Muscle of leg (tissue), 11 donors: Measurements from ENCODE around the gene DOCK7. TPM values are rescaled to one million over a fixed set of nuclear protein-coding genes. Genes with fewer than 3 reads are reported as not detected.
"Not testable (repeated sequence)": the region's sequence is repeated elsewhere in the genome, so short reads cannot be mapped to it uniquely, and the experiment has no call there.

ENCODE experiments used
- DNase-seq: peaks from one replicate; pipeline ENCODE4 v3.0.0; 2013
- H3K27ac ChIP-seq: one replicate; pipeline ENCODE4 v1.5.1; 2013; ENCODE audit warnings: mild to moderate bottlenecking, low read length, control low read depth
- H3K27me3 ChIP-seq: one replicate; pipeline ENCODE4 v1.6.1; 2013; ENCODE audit warnings: low read length; ENCODE audit not compliant: control insufficient read depth, insufficient read depth
- H3K36me3 ChIP-seq: one replicate; pipeline ENCODE4 v1.6.1; 2013; ENCODE audit warnings: low read length; ENCODE audit not compliant: control insufficient read depth, insufficient read depth
- H3K4me1 ChIP-seq: one replicate; pipeline ENCODE4 v1.6.1; 2013; ENCODE audit warnings: low read length; ENCODE audit not compliant: control insufficient read depth, insufficient read depth
- H3K4me3 ChIP-seq: one replicate; pipeline ENCODE4 v1.5.1; 2013; ENCODE audit warnings: low read length, control low read depth
- H3K9me3 ChIP-seq: replicated peaks from 2 replicates; pipeline ENCODE4 v1.6.1; 2013; ENCODE audit warnings: low read depth, low read length; ENCODE audit not compliant: control insufficient read depth
- WGBS: methylation state at CpG from one replicate; pipeline ENCODE4 v1.1.5; 2013; ENCODE audit warnings: missing lambda C conversion rate; ENCODE audit not compliant: insufficient coverage; 5-methylcytosine and 5-hydroxymethylcytosine counted together
- polyA plus RNA-seq, 8 donors: library from polyadenylated mRNA; unstranded; fragments of 120-200 nt; gene quantifications; one replicate each; pipeline versions ENCODE4 v1.2.1 to v1.2.3, GENCODE V29; 2013; ENCODE audit warnings: inconsistent platforms in 1 of 8, low replicate concordance in 1 of 8; ENCODE audit not compliant: insufficient read length in 8 of 8, insufficient read depth in 1 of 8
- total RNA-seq: library from RNA; stranded (reverse); fragments of 120-200 nt; gene quantifications from one replicate; pipeline ENCODE4 v1.2.4, GENCODE V29; 2013

DOCK7 gene
- total and polyA plus RNA-seq, 9 donors, result 28.8 to 43.8 (median 36.1) TPM

DNA sequence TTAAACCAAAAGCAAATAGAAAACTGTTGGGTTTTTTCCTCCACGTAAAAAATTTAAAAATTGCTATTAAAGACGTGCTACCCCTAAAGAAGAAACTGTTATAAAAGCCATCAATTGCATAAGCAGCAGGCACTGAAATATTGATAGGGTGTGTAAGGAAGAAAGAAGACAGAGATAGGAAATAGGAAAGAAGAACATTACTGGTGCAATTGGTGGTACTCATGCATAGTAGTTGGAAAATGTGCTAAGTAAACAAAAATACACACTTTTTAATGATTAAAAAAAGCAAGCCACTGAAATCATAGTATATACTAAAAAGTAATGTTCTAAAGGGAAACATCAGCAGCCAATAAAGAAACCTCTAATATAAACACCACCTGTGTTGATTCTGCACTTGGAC lies 143.6 kb downstream of the DOCK7 start:
- Histone ChIP-seq H3K4me1 (no peaks in the 10 kb centered on the region), H3K36me3 (peaks cover 4% of the 10 kb centered on the region), H3K9me3 (no peaks in the 10 kb centered on the region), H3K27me3 (no peaks in the 10 kb centered on the region), H3K27ac (no peak overlapping the region), H3K4me3 (no peak overlapping the region)
- WGBS, result no CpG with 5 or more reads among the region's 2 CpGs
- DNase-seq, result no peak

DNA sequence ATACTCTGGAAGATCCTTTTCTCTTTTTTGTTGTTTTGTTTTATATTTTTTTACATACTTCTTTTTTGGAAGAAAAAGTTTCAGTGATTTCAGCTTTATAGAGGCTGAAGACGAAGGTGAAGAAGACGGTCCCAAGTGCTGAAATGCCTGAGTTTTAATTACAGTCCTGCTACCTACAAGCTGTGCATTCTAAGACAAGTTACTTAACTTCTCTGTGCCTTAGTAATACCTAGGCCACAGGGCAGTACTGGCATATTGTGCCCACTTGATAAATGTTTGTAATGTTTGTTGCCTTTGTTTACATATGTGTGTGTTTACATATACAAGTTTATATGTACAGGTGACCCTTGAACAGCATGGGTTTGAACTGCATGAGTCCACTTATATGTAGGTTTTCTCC lies 147.1 kb downstream of the DOCK7 start:
- no peaks in the 10 kb centered on the region for H3K9me3 ChIP-seq
- peaks cover 18% of the 10 kb centered on the region for H3K36me3 ChIP-seq
- H3K27me3 ChIP-seq, result no peaks in the 10 kb centered on the region
- H3K4me3 ChIP-seq, result no peak overlapping the region
- DNase-seq, result no peak
- no CpG with 5 or more reads among the region's 2 CpGs for WGBS
- no peaks in the 10 kb centered on the region for H3K4me1 ChIP-seq
- H3K27ac ChIP-seq, result no peak overlapping the region

DNA sequence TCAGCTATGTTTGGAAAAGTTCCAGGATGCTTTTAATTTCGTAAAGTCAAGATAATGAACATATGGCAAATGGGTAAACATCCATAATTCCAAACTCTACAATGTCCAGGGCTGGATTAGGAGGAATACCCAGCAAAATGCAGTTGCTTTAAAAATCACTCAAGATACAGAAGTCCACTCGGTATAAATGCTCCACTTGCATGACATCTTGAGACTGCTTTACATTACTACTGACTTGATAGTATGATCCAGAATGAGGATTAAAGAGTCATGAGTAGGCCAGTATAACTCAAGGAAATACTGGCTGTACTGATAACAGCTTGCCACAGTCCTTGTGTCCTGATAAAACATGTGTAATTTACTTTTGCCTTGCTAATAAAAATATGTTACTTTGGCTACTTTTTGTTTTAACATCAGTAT lies 149.1 kb downstream of the DOCK7 start:
- H3K4me3 ChIP-seq, result no peak overlapping the region
- DNase-seq, result no peak
- H3K27ac ChIP-seq, result no peak overlapping the region
- no CpG with 5 or more reads among the region's 2 CpGs for WGBS
- no peaks in the 10 kb centered on the region for H3K27me3 ChIP-seq
- peaks cover 24% of the 10 kb centered on the region for H3K36me3 ChIP-seq
- no peaks in the 10 kb centered on the region for H3K9me3 ChIP-seq
- no peaks in the 10 kb centered on the region for H3K4me1 ChIP-seq

DNA sequence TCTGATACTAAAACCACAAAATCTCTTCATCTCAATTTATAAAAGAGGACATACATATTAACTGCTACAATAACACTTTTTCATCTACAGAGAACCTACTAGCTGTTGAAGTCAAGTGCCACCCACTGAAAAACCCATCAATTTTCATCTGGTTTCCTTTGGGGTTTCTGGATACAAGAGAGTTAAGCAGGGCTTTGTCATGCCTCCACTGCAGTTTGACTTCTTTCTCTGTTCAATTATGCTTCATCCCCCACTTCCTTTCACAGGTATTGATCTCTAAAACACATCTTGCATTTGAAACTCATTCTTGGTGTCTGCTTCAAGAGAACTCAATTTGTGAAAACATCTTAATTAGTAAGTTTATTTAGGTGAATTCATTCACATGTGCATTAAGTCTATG lies 151.3 kb downstream of the DOCK7 start:
- H3K9me3 ChIP-seq, result no peaks in the 10 kb centered on the region
- no peak for DNase-seq
- no peak overlapping the region for H3K4me3 ChIP-seq
- H3K4me1 ChIP-seq, result no peaks in the 10 kb centered on the region
- no peak overlapping the region for H3K27ac ChIP-seq
- no peaks in the 10 kb centered on the region for H3K27me3 ChIP-seq
- peaks cover 32% of the 10 kb centered on the region for H3K36me3 ChIP-seq

DNA sequence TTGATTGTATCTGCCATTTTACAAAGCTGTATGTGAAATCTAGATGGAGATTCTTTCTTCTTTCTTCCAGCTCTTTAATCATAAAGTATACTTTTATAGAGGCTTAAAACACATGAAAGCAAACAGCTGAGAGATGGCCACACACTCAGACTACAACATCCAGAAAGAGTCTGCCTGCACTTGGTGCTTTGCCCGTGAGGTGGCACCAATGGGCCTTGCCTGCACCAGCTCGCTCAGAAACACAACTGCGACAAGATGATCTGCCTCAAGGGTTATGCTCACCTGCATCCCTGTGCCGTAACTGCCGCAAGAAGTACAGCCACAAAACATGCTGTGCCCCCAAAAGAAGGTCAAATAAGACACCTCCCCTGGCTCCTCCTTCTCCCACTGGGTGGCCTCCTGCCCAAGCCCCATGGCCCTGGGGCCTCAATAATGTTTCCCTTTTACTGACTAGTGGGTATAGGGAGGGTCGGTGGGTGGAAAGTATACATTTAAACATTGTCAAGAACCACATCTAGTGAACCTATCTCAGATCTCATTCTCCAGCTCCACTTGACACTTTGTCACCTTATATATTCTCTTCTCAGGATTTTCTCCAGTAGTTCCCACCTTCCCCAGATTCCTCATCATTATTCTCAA lies 157.6 kb downstream of the DOCK7 start:
- peaks cover 16% of the 10 kb centered on the region for H3K36me3 ChIP-seq
- DNase-seq, result peak; percentile 40
- 41% methylated on average over 5 of the region's 6 CpGs for WGBS
- H3K9me3 ChIP-seq, result no peaks in the 10 kb centered on the region
- no peaks in the 10 kb centered on the region for H3K4me1 ChIP-seq
- H3K27ac ChIP-seq, result no peak overlapping the region
- no peak overlapping the region for H3K4me3 ChIP-seq
- H3K27me3 ChIP-seq, result no peaks in the 10 kb centered on the region

DNA sequence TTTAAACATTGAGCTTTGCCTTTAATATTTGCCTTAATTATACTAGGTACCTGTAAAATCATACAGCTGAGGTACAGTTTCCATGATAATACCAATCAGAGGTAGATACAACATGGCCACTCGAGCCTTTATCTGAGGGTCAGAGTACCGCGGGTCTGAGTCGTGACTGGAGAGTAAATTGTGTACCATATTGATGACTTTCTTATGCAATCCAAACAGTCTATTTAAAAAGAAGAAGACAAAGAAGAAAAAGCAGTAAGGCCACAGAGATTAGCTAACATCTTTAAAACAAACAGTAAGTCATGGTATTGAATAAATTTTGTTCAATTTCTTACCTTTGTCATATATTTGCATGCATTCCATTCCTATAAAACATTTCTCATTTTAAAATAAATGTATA lies 159.0 kb downstream of the DOCK7 start:
- Histone ChIP-seq H3K4me3 (no peak overlapping the region), H3K27ac (no peak overlapping the region), H3K27me3 (no peaks in the 10 kb centered on the region), H3K9me3 (no peaks in the 10 kb centered on the region), H3K36me3 (peaks cover 13% of the 10 kb centered on the region), H3K4me1 (no peaks in the 10 kb centered on the region)
- no CpG with 5 or more reads among the region's 4 CpGs for WGBS
- DNase-seq, result no peak

DNA sequence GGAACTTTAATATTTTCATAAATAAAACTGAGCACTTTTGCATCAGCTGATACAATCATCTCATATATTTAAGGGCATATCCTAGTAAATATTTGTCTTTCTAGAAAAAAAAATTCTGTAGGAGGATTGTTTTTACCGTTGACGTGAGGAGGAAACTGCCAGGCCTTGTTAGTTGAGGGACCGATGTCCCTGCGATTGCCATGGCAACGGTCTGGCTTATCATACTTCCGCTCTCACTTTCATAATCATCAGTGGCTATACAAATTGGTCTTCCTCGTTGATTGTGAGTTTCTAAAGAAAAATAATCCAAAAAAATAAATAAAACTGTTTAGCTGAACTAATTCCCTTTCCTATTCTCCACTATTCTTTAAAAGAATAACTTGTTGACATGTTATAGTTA lies 160.2 kb downstream of the DOCK7 start:
- WGBS, result no CpG with 5 or more reads among the region's 7 CpGs
- H3K4me3 ChIP-seq, result no peak overlapping the region
- peak; percentile 17 for DNase-seq

DNA sequence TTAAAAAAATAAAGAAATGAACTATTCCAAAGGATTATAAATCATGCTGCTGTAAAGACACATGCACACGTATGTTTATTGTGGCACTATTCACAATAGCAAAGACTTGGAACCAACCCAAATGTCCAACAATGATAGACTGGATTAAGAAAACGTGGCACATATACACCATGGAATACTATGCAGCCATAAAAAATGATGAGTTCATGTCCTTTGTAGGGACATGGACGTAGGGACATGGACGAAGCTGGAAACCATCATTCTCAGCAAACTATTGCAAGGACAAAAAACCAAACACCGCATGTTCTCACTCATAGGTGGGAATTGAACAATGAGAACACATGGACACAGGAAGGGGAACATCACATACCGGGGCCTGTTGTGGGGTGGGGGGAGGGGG lies 160.8 kb downstream of the DOCK7 start:
- not testable (repeated sequence) for H3K9me3 ChIP-seq, H3K27ac ChIP-seq, H3K4me1 ChIP-seq, H3K27me3 ChIP-seq, H3K36me3 ChIP-seq, DNase-seq, H3K4me3 ChIP-seq
- WGBS, result no CpG with 5 or more reads among the region's 6 CpGs

More for the DNA sequence above, 160.2 kb downstream of the DOCK7 start:
- no peaks in the 10 kb centered on the region for H3K27me3 ChIP-seq
- peaks cover 8% of the 10 kb centered on the region for H3K36me3 ChIP-seq
- H3K27ac ChIP-seq, result no peak overlapping the region
- H3K4me1 ChIP-seq, result no peaks in the 10 kb centered on the region
- H3K9me3 ChIP-seq, result no peaks in the 10 kb centered on the region

DNA sequence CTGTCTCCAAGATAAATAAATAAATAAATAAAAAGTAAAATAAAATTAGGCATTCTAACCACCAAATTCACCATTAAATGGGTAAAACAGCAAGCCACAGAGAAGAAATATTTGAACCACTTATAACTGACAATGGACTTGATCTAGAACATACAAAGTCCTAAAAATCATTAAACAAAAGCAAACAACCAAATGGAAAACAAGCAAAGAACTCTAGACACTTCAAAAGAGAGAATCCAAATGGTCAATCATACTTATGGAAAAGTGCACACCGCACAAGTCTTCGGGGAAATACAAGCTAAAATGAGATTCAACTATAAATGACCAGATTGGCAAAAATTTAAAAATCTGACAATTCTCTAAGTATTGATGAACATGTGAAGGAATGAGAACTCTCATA lies 164.3 kb downstream of the DOCK7 start:
- no peak overlapping the region for H3K27ac ChIP-seq
- peaks cover 4% of the 10 kb centered on the region for H3K36me3 ChIP-seq
- DNase-seq, result no peak
- no CpG with 5 or more reads among the region's 2 CpGs for WGBS
- no peak overlapping the region for H3K4me3 ChIP-seq
- no peaks in the 10 kb centered on the region for H3K27me3 ChIP-seq
- H3K4me1 ChIP-seq, result no peaks in the 10 kb centered on the region
- peaks cover 2% of the 10 kb centered on the region for H3K9me3 ChIP-seq

DNA sequence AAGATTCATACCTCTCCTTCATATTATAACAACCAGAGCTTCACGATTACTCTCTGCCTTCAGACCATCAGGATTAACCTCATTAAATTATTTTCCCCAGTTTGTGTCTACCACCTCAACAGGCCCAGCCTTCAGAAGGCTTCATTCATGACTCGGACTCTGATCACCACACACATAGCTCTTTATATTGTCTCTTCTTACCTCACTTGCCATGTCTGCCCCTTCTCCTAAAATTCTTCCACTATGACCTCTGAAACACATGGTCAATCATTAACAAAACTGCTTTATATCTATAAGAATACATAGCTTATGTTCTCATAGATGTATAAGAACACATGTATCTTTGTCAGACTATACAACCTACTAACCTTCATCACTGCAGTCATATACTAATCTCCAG lies 171.6 kb downstream of the DOCK7 start:
- Histone ChIP-seq H3K27ac (no peak overlapping the region), H3K4me3 (no peak overlapping the region), H3K4me1 (no peaks in the 10 kb centered on the region), H3K9me3 (peaks cover 6% of the 10 kb centered on the region), H3K27me3 (no peaks in the 10 kb centered on the region), H3K36me3 (peaks cover 5% of the 10 kb centered on the region)
- WGBS, result 67% methylated on average over 2 of the region's 2 CpGs
- DNase-seq, result no peak
